C4-2B (cell line): ENCODE measurements around the gene GTF2H2C.
"Not testable (repeated sequence)": the region's sequence is repeated elsewhere in the genome, so short reads cannot be mapped to it uniquely, and the experiment has no call there.

ENCODE experiments used
- H3K27ac ChIP-seq: fragments of 450-650 bp; 2 replicates; pipeline ENCODE4 v1.5.1; 2017
- ZFX ChIP-seq: fragments of 450-650 bp; IDR thresholded peaks from 2 replicates; pipeline ENCODE4 v1.6.1; 2017
- TF ChIP-seq, protein P1 (sequence below): fragments of 450-650 bp; conservative IDR thresholded peaks from 2 replicates; pipeline ENCODE4 v1.5.1; 2017; ENCODE audit warnings: mild to moderate bottlenecking

GTF2H2C gene

DNA sequence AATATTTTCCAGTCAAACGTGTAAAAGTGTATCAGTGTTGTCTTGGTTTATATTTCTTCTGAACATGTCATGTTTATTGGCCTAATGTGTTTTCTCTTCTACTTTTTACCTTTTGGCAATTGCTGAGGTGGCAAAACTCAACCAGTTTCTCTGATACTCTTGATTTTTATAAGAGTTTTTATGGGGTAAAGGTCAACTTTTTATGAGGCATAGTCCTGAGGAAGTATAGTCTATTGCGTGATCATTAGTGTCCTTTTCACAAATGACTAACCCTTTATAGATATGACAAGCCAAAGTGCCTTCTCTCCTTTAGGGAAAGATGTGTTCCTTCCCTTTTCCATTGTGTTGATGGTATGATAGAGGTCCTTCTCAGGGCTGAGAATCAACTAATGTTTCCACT is 34.5 kb upstream of the GTF2H2C start:
- peak overlapping the region; percentile 46 for H3K27ac ChIP-seq
- TF ChIP-seq, protein P1, sequence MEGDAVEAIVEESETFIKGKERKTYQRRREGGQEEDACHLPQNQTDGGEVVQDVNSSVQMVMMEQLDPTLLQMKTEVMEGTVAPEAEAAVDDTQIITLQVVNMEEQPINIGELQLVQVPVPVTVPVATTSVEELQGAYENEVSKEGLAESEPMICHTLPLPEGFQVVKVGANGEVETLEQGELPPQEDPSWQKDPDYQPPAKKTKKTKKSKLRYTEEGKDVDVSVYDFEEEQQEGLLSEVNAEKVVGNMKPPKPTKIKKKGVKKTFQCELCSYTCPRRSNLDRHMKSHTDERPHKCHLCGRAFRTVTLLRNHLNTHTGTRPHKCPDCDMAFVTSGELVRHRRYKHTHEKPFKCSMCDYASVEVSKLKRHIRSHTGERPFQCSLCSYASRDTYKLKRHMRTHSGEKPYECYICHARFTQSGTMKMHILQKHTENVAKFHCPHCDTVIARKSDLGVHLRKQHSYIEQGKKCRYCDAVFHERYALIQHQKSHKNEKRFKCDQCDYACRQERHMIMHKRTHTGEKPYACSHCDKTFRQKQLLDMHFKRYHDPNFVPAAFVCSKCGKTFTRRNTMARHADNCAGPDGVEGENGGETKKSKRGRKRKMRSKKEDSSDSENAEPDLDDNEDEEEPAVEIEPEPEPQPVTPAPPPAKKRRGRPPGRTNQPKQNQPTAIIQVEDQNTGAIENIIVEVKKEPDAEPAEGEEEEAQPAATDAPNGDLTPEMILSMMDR, result no peak
- TF ChIP-seq ZFX, result no peak

DNA sequence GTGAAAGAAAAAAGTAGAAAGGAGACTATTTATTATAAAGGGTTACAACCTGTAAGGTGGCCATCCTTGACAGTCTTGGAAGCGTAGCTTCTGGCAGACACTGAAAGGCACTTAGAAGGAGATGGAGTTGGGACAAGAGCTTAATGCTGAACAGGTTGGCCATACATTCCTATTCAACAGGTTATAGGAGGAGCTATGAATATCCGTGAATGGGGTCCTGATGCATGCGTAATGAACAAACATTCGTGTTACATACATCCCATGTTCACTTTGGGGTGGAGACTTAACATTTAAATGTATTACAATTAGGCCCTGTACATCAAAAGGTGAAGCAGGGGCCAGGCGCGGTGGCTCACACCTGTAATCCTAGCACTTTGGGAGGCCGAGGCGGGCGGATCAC is 33.3 kb upstream of the GTF2H2C start:
- no peak for TF ChIP-seq ZFX
- TF ChIP-seq, protein P1, result no peak
- H3K27ac ChIP-seq, result no peak overlapping the region; the same call in 1 of the 2 replicates

DNA sequence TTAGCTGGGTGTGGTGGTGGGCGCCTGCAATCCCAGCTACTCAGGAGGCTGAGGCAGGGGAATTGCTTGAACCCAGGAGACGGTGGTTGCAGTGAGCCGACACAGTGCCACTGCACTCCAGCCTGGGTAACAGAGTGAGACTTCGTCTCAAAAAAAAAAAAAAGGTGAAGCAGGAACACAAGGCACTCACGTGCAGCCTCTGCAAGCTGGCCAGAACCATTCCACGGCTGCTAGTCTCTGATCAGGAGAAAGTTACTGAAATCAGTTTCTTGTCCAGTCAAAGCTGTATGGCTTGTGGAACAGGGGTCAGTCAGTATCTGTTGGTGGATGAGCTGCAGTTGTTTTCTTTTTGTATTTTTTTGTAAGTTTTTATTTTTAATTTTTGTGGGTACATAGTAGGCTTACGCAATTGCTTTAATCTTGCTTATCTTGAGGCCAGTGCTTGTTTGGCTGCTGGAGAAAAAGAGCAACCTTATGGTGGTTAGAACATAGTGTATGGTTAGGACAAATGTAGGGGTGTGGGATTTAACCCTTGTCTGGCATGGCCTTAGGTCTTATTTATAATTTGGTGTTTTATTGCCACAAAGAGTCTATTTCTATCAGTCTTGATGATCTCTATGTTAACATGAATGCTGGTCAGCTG is 32.7 kb upstream of the GTF2H2C start:
- no peak overlapping the region; the same call in 1 of the 2 replicates for H3K27ac ChIP-seq
- TF ChIP-seq ZFX, result no peak
- TF ChIP-seq, protein P1, result no peak

DNA sequence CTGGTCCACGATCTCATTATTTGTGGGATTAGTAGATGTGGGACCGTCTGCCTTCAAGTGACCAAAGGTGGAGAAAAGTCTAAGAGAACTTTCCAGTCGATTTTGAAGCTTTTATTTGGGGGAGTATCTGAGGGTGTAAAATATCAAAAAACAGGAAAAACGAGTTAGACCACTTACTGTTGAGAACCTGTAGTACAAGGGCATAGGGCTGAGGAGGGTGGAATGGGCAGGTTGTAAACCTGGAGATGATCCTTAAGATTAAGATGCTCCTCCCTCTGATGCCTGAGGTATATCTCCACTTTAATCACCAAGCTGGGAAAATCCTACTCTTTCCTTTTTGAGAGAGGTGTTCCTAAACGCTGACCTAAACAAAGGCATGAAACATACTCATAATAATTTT is 32.0 kb upstream of the GTF2H2C start:
- H3K27ac ChIP-seq, result no peak overlapping the region
- TF ChIP-seq, protein P1, result no peak
- TF ChIP-seq ZFX, result no peak

DNA sequence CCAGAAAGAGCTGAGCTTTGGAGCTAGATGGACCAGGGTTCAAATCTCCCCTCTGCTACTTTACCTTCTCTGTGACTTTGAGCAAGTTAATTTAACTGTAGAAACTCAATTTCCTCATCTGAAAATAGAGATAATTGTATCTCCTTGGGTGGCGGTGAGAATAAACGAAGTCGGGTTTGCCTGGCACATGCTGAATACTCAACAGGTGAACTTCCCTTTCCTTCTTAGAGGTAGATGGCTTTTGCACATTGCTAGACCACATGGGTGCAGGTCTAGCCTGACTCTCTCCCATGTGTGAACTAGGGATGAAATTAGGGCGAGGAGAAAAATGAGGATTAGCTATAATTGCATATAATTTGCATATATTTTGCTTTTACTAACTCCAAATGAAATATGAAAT is 31.4 kb upstream of the GTF2H2C start:
- no peak overlapping the region for H3K27ac ChIP-seq
- TF ChIP-seq, protein P1, result no peak
- TF ChIP-seq ZFX, result no peak

DNA sequence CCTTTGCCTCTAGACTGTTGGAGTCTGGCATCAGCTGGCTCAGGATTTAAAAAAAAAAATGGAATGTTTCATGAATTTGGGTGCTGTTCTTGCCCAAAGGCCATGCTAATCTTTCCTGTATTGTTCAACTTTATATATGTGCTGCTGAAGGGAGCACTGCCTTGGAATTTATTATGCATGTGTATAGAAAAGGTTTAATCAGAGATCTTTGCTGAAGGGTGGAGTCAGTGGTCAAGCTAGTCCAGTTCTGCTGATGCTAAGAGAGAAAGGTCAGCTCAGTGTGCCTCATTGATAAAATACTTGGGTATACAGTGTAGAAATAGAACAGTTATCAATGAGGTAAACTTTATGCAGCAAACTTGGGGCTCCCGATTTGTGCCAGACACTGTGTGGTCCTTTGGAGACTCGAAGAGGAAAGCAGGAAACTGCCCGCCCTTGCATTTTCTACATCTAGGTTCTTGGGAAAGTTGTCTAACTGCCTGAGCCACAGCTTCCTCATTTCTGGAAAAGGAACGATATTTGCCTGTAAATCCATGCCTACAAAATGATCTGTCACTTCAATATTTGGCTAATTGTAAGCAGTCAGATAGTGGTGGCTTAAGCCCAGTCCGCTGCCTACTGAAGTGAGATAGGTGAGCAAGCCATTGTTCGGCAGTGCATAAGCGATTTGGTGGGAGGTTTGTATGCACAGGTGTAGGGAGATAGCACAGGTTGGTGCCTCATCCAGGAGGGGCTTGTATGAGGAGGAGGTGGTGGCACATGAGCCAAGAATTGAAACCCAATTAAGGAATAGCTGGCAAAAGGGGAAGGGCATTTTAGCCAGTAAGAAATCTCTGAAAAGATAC is 29.2 kb upstream of the GTF2H2C start:
- no peak overlapping the region; the same call in 1 of the 2 replicates for H3K27ac ChIP-seq
- no peak for TF ChIP-seq ZFX
- TF ChIP-seq, protein P1, result no peak

DNA sequence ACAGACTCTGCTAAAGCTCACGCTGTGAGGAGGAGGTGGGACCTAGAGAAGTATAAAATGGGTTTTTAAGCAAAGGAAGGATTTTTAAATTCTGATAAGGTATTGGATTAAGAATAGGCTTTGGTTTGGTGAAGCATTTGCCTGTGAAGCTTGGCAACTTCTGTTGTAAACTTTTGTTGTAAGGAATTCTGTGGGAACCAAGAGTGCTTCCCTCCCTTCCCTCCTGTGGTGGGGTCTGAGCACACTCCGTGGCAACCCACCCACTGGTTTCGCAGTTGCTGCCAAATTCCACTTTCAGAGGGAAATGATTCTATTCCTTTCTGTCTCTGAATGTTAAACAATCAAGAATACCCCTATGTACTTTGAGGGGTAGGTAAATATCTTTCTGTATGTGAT is 28.6 kb upstream of the GTF2H2C start:
- no peak for TF ChIP-seq ZFX
- TF ChIP-seq, protein P1, result no peak
- no peak overlapping the region for H3K27ac ChIP-seq

DNA sequence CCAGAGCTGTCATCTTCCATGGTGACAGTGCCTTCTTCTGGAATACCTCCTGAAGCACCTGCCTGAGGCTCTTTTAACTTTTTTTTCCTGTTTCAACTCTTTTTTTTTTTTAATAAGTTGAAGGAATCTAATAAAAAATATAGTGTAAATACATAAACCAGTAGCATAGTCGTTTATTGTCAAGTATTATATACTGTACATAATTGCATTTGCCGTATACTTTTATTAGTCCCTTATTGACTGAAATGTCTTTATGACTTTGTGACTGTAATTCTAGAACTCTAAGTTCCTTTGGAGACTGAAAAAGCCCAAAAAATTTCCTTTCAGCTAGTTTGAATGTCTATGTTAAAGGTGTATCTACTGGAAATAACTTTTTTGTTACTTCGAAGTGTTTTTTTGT is 22.1 kb upstream of the GTF2H2C start:
- H3K27ac ChIP-seq, result not testable (repeated sequence)

DNA sequence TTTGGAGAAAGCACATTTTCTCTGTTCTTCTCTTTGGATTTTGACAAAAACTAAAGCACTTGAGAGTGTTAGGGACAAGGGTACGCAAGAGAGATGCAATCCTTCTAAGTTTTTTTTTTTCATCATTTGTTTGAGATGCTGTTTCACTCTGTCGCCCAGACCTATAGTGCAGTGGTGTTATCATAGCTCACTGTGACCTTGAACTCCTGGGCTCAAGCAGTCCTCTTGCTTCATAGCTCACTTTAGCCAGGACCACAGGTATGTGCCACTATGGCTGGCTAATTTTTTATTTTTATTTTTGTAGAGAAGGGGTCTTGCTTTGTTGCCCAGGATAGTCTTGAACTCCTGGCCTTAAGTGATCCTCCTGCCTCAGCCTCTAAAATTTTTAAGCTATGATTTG is 21.3 kb upstream of the GTF2H2C start:
- H3K27ac ChIP-seq, result not testable (repeated sequence)

DNA sequence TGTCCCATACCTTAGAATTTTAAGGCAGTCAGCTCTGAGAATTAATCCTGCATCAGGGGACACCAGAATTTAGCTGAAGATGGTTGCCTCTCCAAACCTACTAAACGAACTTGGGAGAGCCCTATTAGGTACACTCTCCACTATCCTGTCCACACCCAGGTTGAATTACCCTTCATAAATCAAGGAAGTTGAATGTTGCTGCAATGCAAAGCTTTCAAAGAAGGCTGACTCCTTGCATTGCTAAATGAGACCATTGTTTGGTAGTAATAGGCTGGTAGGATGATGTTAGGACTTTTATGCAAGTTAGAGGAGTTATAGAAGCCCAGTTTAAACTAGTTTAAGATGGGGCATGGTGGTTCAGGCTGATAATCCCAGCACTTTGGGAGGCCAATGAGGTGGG is 18.6 kb upstream of the GTF2H2C start:
- H3K27ac ChIP-seq, result not testable (repeated sequence)
